T1000 (cell line): ENCODE results near the gene CDH22.
A peak's percentile ranks its signal among the peaks of the same experiment; 100 is the strongest.

ENCODE experiments used
- DNase-seq: peaks from one replicate; lab custom pipeline; 2025; ENCODE audit warnings: mixed read lengths; lab: John Stamatoyannopoulos, UW

Gene CDH22

DNA sequence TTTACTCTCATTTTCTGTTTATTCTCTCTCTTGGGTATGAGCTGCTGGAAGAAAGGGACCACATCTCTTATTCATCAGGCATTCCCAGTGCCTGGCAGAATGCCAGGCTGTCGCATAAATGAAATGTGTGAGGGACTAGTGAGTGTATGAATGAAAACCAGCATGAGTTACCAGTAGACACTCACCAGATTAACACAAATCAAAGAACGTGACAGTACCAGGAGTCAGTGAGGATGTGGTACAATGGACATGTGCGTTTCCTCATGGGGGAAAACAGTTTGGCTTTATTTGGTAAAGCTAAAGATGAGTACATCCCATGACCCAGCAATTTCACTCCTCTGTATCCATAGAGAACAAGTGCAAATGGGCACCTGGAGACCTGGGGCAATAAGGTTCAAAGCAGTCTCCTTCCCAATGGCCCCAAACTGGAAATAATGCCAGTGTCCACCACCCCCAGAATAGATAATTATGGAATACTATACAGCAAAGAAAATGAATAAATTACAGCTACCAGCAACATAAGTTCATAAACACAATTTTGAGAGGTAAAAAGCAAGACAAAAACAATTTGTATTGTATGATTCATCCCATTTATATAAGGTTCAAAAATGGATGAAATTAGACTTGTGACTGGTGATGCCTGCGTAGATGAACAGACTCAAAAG lies 93.3 kb downstream of the CDH22 start:
- peak; percentile 70 for DNase-seq

- DNase-seq, result peak; percentile 79
Measured at GRCh38 chr20:46213946-46214823, 94.1 kb downstream of the CDH22 start.

DNA sequence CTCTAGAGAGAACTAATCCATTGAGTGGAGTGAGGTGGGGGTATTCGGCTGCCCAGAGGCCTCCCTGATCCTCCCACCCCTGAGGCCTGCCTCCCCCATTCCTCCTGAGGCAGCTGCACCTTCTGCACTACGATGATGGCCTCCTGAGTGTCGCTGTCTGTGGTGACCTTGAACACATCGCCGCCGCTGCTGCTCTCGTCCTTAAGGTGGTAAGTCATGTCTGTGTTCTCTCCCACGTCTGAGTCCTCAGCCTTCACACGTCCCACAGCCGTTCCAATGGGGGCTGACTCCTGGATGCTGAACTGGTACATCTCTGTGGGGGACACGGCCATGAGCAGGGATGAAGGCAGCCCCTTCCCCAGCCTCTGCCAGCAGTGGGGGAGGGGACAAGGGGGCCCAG lies 95.4 kb downstream of the CDH22 start:
- no peak for DNase-seq

GRCh38 chr20:46212252-46212651 lies 96.0 kb downstream of the CDH22 start:
- DNase-seq, result no peak

- DNase-seq, result no peak
Measured at GRCh38 chr20:46211331-46211722, 97.0 kb downstream of the CDH22 start.

GRCh38 chr20:46210672-46211330 lies 97.5 kb downstream of the CDH22 start:
- no peak for DNase-seq

DNA sequence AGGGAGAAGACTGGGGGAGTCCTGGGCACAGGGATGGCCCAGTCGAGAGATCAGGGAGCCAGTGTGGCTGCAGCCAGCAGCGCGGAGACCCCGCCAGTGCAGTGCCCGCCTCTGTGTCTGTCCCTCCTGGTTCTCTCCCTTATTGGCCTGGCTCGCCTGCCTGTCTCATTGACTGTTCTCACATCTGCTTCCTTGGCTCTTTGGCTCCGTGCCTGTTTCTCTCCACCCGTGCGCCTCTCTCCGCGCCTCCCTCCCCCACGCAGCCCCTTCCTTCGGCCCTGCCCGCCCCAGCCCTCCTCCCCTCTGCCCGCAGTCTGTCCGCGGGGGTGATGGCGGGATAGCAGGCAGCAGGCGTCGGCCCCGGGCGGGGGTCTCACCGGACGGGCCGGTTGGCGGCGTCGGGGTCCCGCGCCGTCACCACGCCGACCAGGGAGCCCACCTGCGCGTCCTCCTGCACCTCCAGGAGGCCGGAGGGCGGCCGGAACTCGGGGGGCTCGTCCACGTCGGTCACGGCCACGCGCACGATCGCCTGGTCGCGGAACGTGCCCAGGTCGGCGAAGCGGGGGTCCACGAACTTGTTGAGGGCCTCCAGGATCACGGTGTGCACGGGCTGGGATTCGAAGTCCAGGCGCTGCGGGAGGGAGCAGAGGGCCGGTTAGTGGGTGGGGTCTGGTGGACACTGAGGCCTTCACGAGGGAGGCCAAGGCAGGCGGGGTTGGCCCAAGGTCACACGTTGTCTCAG lies 98.2 kb downstream of the CDH22 start:
- no peak for DNase-seq

DNA sequence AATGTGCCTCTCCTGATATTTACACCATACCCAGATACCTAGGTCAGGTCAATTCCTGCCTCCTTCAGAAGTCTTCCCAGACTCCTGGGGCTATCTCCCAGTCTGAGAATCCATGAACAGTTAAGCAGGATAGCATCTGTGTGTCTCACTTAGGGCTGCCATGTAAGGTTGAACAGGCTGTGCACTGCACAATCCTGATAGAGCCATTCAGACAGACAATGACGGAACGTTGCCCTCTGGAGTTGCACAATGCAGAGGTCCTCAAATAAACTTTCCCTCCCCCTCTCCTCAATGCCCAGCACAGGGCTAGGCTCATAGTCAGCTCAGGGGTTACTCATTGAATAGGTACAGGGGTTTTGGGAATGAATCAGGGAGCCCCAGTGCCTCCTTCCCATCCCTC lies 100.5 kb downstream of the CDH22 start:
- DNase-seq, result no peak

DNA sequence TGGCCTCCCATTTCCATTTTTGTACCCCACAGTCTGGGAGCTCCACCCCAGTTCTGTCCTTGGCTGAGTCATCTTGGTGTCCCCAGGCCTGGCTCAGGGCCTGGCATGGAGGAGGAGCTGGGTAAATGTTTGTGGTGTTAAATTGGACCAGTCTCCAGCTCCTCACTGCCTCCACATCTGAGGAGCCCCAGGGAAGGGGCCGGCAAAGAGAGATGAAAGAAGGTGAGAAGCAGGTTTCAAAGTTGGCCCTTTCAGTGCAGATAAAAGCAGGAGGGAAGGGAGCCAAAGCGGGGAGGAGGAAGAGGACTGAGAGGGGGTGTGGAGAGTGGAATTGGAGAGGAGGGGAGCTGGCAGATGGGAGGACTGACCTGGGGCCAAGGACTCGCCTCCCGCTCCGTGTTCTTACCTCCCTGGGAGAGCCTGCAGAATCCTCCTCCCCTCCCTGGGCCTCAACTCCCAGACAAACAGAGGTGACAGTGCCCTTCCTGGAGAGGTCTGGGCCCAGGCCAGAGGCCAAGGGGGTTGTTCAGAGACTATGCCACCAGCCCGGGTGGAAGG lies 101.2 kb downstream of the CDH22 start:
- DNase-seq, result no peak

- DNase-seq, result no peak
Measured at GRCh38 chr20:46206025-46206424, 102.3 kb downstream of the CDH22 start.

GRCh38 chr20:46205349-46205748 lies 102.9 kb downstream of the CDH22 start:
- no peak for DNase-seq

DNA sequence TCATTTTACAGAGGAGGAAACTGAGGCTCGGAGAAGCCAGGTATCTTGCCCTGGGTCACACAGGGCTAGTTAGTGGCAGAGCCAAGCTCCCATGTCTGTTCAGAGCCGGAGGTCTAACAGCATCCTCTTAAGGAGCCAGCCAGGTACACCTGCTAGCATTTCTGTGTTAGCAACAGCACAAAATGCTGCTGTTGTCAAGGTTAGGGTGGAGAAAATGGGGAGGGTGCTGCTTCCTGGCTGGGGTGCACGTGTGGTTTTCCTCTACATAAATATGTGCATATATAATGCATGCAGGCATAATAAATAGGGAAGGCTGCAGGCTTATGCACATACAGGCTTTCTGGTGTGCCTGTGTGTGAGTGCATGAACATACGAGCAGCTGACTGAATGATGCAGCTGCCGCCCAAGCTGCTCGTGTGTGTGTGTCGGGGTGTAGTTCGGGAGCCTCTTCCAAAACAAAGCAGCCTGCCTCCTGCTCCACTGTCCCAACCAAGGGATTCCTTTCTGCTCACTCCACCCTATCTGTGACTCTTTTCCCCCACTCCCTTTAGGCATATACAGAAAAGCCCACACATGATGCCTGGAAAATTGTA lies 103.6 kb downstream of the CDH22 start:
- no peak for DNase-seq

DNA sequence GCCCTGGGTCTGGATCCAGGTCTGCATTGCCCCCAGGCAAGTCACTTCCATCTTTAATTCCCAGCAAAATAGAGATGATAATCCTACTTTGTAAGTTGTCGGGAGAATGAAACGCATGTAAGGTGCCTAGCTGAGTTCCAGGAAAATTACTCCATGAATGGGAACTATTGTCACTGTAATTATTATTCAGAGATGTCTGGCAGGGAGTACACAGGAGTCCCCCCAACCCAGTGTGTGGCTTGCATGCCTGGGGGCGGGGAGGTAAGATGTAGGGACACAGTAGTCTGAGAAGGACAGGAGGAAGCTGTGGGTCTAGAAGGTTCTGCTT lies 104.8 kb downstream of the CDH22 start:
- DNase-seq, result no peak

DNA sequence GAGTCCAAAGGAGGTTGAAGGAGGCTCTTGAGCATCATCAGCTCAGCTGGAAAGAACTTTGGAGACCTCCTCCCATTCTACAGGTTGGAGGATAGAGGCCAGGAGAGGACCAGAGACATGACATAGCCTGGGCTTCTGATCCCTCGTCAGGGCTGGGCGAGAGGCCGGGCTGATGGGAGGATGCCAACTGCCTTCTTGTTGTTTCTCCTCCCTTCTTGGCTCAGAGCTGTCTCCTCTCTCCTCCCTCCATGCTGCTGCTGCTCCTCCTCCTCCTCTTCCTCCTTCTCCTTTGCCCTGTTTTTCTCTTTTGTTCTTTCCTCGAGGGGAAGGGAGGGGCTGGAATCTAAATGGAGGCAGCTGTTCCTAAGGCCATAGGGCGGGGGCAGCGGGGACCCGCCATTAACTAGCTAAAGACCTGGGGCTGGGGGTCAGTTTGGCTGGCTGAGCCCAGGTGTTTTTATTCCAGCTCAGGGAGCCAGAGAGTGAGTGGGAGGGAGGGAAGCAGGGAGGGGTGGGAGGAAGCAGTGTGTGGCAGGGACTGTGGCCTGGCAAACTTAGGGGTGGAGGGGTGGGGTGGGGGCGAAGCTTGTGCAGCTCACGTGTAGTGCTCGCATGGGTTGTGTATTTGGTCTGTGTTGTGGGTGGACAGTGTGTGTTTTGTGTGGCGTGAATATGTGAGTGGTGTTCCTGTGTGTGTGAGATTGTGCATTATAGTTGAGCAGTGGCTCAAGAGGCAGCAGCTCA lies 105.4 kb downstream of the CDH22 start:
- DNase-seq, result no peak

- DNase-seq, result no peak
Measured at GRCh38 chr20:46200582-46201570, 107.4 kb downstream of the CDH22 start.

GRCh38 chr20:46199198-46199597 lies 109.1 kb downstream of the CDH22 start:
- no peak for DNase-seq

DNA sequence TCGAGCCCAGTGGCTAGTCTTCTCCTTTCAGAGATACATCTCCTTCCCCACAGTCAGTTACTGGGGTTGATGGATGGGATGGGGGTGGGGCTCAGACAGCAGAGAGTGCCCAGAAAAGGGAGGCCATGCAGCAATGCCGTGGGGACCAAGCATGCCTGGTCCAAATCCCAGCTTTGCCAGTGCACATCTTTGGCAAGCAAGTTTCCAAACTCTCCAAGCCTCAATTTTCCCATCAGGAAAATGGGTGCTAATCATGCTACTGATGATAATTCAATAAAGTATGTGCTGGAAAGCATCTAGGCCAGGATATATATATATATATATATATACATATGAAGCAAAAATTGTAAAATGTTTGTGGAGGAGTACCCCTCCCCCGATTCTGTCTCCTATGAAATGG lies 111.3 kb downstream of the CDH22 start:
- DNase-seq, result no peak

DNA sequence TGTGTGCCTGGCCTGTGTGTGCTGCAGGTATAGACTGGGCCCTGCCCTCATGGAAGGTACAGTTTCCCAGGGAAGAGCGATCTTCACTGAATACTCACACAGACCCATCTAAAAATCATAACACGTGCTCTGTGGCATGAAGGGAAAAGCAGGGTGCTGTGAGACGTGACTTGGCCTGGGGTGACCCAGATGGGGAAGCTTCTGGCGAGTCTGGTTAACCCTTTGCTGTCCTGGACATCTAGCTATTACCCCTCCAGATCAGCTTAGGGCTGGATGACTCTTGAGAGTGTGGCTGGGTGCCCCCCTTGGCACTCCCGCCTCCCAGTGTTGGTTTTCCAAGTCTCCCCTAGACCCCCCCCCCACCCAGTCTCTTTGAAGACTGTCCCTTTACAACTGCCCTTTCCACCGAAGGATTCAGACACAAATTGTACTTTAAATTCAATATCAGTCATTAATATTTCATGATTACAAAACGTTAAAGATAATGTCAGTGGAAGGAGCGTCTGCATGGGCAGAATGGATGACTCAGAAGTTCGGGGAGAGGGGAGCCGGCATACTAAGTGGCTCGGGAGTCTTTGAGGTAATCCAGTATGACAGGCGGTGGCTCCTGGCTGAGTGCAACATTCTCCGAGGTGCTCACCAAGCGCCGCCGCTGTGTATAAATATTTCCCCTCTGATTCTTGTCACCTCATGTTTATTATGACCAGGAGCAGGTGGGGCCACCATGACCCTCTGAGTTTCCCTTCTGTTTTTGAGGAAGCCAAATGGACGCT lies 112.8 kb downstream of the CDH22 start:
- DNase-seq, result no peak

- DNase-seq, result no peak
Measured at GRCh38 chr20:46194409-46194808, 113.9 kb downstream of the CDH22 start.
